ENCODE data around the gene SKI.
A peak's percentile ranks its signal among the peaks of the same experiment; 100 is the strongest.
"Not testable (repeated sequence)": the region's sequence is repeated elsewhere in the genome, so short reads cannot be mapped to it uniquely, and the experiment has no call there.

GRCh38 chr1:2296211-2296610, 68.1 kb downstream of the SKI start:
- TF ChIP-seq CTCF (conservative IDR thresholded peaks at IDR 0.05; ENCODE audit: low read depth, low read length); SMC3 (IDR thresholded peaks at IDR 0.05; ENCODE audit: low read depth, low read length); POLR2A (IDR thresholded peaks at IDR 0.05; ENCODE audit: low read depth, low read length): not testable (repeated sequence)
- TF ChIP-seq RCOR1 (IDR thresholded peaks at IDR 0.05; ENCODE audit: insufficient replicate concordance, low read length) = peak; percentile 49
